ENCODE data around the gene TNS1. TPM values are rescaled to one million over a fixed set of nuclear protein-coding genes. Genes with fewer than 3 reads are reported as not detected.

The TNS1 gene
- total RNA-seq, 1 donor from 2014 or later, result 59.2 TPM

GRCh38 chr2:217934321-217935131, 68.3 kb downstream of the TNS1 start:
- Mint-ChIP-seq H3K4me3 (peak overlapping the region; percentile 31), H3K27me3 (no peaks in the 10 kb centered on the region), H3K36me3 (peaks cover 9% of the 10 kb centered on the region), H3K4me1 (ENCODE audit: unreplicated experiment) (peaks cover 64% of the 10 kb centered on the region), H3K27ac (peak overlapping the region; percentile 70), H3K9me3 (no peaks in the 10 kb centered on the region)
- DNase-seq (ENCODE audit: extremely low spot score, unreplicated experiment), result no peak
- TF ChIP-seq CTCF (conservative IDR thresholded peaks at IDR 0.05), result no peak

GRCh38 chr2:217933617-217933993, 69.2 kb downstream of the TNS1 start:
- Mint-ChIP-seq H3K27ac (peak overlapping the region; percentile 63), H3K36me3 (peaks cover 9% of the 10 kb centered on the region), H3K4me3 (peak overlapping the region; percentile 76), H3K27me3 (no peaks in the 10 kb centered on the region), H3K9me3 (no peaks in the 10 kb centered on the region), H3K4me1 (ENCODE audit: unreplicated experiment) (peaks cover 70% of the 10 kb centered on the region)
- no peak for DNase-seq (ENCODE audit: extremely low spot score, unreplicated experiment)
- TF ChIP-seq CTCF (conservative IDR thresholded peaks at IDR 0.05), result no peak

GRCh38 chr2:217932803-217933616, 69.8 kb downstream of the TNS1 start:
- Mint-ChIP-seq H3K4me3 (peak overlapping the region; percentile 76), H3K4me1 (ENCODE audit: unreplicated experiment) (peaks cover 71% of the 10 kb centered on the region), H3K27ac (peak overlapping the region; percentile 63), H3K9me3 (no peaks in the 10 kb centered on the region), H3K36me3 (peaks cover 9% of the 10 kb centered on the region), H3K27me3 (no peaks in the 10 kb centered on the region)
- TF ChIP-seq CTCF (conservative IDR thresholded peaks at IDR 0.05), result peak; percentile 38
- DNase-seq (ENCODE audit: extremely low spot score, unreplicated experiment), result no peak

GRCh38 chr2:217931846-217932560, 70.8 kb downstream of the TNS1 start:
- Mint-ChIP-seq H3K27ac (no peak overlapping the region), H3K4me3 (no peak overlapping the region), H3K4me1 (ENCODE audit: unreplicated experiment) (peaks cover 72% of the 10 kb centered on the region), H3K9me3 (no peaks in the 10 kb centered on the region), H3K36me3 (peaks cover 9% of the 10 kb centered on the region), H3K27me3 (no peaks in the 10 kb centered on the region)
- DNase-seq (ENCODE audit: extremely low spot score, unreplicated experiment), result no peak
- no peak for TF ChIP-seq CTCF (conservative IDR thresholded peaks at IDR 0.05)

- Mint-ChIP-seq H3K36me3 (peaks cover 3% of the 10 kb centered on the region), H3K9me3 (no peaks in the 10 kb centered on the region), H3K4me3 (no peak overlapping the region), H3K27me3 (no peaks in the 10 kb centered on the region), H3K4me1 (ENCODE audit: unreplicated experiment) (peaks cover 67% of the 10 kb centered on the region), H3K27ac (peak overlapping the region; percentile 89)
- no peak for DNase-seq (ENCODE audit: extremely low spot score, unreplicated experiment)
- TF ChIP-seq CTCF (conservative IDR thresholded peaks at IDR 0.05), result no peak
Observed at GRCh38 chr2:217930761-217931563, 71.8 kb downstream of the TNS1 start.

Measured in type B pancreatic cell (in vitro differentiated cells).